ENCODE measurements around the gene TFEB. TPM values are rescaled to one million over a fixed set of nuclear protein-coding genes. Genes with fewer than 3 reads are reported as not detected.

The TFEB gene
- total RNA-seq, 1 donor = 5.1 TPM

DNA sequence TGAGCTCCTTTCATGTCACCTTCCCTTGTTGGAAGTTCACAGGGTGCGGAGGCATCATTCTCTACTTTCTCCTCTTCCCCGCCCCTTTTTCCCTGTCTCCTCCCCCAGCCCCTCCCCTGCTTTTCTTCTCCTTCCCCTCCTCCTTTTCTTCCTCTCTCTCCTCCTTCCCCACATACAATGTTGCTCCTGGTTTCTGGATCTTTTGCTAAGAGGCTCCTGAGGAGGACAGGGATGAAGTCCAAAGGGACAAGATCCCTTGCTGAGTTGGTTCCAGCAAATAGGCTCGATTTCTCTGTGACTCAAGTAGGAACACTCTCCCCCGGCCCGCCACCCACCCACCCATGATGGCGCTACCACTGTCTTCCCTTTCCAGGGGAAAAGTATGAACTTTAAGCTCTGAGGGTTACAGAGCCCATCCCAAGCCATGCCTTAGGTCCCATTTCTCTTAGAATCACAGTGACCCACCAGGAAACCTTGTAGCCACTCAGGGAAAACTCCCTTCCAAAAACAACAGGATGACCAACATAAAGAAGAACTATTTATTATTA, 852 bp upstream of the TFEB start:
- no peak overlapping the region for H3K27ac ChIP-seq (ENCODE audit: low read depth, low read length)
- H3K79me2 ChIP-seq (ENCODE audit: insufficient read depth, low read length) = peaks cover 18% of the 10 kb centered on the region
- peaks cover 18% of the 10 kb centered on the region for H3K4me1 ChIP-seq (ENCODE audit: insufficient read depth, low read length)
- H3K9me3 ChIP-seq (ENCODE audit: low read depth, low read length) = no peaks in the 10 kb centered on the region
- H3K27me3 ChIP-seq (ENCODE audit: insufficient read depth, low read length) = no peaks in the 10 kb centered on the region
- no peaks in the 10 kb centered on the region for H3K36me3 ChIP-seq (ENCODE audit: insufficient read depth, low read length)
- TF ChIP-seq, protein P1, sequence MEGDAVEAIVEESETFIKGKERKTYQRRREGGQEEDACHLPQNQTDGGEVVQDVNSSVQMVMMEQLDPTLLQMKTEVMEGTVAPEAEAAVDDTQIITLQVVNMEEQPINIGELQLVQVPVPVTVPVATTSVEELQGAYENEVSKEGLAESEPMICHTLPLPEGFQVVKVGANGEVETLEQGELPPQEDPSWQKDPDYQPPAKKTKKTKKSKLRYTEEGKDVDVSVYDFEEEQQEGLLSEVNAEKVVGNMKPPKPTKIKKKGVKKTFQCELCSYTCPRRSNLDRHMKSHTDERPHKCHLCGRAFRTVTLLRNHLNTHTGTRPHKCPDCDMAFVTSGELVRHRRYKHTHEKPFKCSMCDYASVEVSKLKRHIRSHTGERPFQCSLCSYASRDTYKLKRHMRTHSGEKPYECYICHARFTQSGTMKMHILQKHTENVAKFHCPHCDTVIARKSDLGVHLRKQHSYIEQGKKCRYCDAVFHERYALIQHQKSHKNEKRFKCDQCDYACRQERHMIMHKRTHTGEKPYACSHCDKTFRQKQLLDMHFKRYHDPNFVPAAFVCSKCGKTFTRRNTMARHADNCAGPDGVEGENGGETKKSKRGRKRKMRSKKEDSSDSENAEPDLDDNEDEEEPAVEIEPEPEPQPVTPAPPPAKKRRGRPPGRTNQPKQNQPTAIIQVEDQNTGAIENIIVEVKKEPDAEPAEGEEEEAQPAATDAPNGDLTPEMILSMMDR (IDR thresholded peaks at IDR 0.05; ENCODE audit: extremely low read depth, low read depth, low read length) = no peak
- no peak overlapping the region for H2AFZ ChIP-seq (ENCODE audit: low read length)
- DNase-seq (ENCODE audit: insufficient read length, low spot score, missing footprints) = peak; percentile 71
- peak overlapping the region; percentile 74 for H3K4me2 ChIP-seq (ENCODE audit: insufficient read depth, low read length)
- peak overlapping the region; percentile 43 for H3K4me3 ChIP-seq (ENCODE audit: insufficient read depth, low read length)
- H4K20me1 ChIP-seq (ENCODE audit: insufficient read depth, low read length) = peaks cover 12% of the 10 kb centered on the region

DNA sequence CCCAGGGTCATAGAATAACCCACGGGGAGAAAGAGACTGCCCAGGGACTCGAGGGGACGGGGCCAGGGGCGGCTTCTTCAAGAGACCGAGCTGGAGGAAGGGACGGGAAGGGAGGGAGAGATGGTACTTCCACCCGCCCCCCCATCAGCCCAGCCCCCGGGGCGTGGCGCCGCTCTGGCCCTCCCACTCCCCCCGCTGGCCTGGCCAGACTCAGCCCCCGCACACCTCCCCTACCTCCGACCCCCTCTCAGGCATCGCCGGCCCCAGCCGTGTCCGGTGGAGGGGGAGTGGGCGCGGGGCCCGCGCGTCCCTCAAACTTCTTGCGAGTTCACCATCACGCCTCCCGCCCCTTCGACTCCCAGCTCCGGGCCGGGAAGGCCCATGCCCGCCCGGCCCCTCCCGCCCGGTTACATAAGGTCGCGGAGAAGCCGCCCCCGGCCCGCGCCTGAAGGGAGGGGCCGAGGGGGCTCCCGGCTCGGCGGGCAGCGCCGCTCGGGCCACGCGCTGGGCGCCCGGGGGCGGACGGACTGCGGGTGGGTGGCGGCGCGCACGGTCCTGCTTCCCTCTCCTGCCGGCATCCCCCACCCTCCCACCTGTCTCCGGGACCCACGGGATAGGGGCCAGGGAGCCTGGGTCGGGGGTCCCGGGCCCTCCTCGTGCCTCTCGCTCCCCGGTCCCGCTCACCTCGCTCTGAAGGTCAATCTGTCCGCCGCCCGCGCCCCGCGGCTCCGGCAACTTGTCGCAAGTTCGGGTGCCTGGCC, 562 bp downstream of the TFEB start:
- H2AFZ ChIP-seq (ENCODE audit: low read length) = peak overlapping the region; percentile 51

DNA sequence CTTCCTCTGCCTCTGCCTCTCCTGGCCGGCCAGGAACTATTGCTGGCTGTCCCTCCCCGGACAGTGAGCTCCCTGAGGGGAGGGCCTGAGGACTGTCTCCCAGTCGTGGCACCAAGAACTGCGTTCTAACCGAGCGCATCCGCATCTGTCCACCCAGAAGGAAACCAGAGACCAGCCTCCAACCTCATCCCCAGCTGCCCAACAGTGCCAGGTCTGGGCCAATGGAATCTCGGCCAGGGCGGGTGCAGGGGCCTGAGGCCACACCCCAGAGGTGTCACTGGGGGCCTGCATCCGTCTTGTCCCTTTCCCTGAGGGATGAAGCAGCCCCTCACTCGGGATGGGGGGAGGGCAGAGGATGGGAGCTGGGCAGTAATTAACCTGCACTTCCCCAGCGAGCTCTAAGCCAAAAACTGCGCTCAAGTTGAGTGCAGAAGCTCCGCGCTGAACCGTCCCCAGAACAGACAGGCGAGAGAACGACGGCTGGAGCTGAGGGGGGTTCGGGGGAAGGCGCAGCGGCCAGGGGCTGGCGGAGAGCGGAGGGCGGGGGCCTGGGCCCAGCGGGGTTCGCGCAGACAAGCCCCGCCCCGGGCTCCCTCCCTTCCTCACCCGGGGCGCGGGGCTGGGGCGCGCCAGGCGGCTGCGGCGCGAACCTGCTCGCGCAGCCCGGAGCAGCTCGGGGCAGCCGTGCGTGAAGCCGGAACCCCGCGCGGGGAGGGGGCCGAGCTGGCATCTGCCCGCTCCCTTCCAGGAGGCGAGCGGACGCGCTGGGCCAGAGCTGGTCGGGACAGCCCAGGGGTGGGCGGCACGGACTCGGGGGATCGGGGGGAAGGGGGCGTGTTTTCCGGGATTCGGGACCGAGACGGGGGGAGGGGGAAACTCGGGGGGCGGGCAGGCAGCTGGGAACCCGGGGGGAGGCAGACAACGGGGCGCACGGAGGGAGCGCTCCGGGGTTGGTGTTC, 1.4 kb downstream of the TFEB start:
- no peaks in the 10 kb centered on the region for H3K27me3 ChIP-seq (ENCODE audit: insufficient read depth, low read length)
- peaks cover 30% of the 10 kb centered on the region for H3K4me1 ChIP-seq (ENCODE audit: insufficient read depth, low read length)
- H3K27ac ChIP-seq (ENCODE audit: low read depth, low read length) = peak overlapping the region; percentile 54
- no peaks in the 10 kb centered on the region for H3K36me3 ChIP-seq (ENCODE audit: insufficient read depth, low read length)
- H3K79me2 ChIP-seq (ENCODE audit: insufficient read depth, low read length) = peaks cover 31% of the 10 kb centered on the region
- peak; percentile 99 for DNase-seq (ENCODE audit: insufficient read length, low spot score, missing footprints)
- TF ChIP-seq, protein P1 (IDR thresholded peaks at IDR 0.05; ENCODE audit: extremely low read depth, low read depth, low read length) = no peak
- no peaks in the 10 kb centered on the region for H3K9me3 ChIP-seq (ENCODE audit: low read depth, low read length)
- peaks cover 17% of the 10 kb centered on the region for H4K20me1 ChIP-seq (ENCODE audit: insufficient read depth, low read length)
- H3K4me3 ChIP-seq (ENCODE audit: insufficient read depth, low read length) = peak overlapping the region; percentile 76
- H2AFZ ChIP-seq (ENCODE audit: low read length) = peak overlapping the region; percentile 92
- H3K4me2 ChIP-seq (ENCODE audit: insufficient read depth, low read length) = peak overlapping the region; percentile 85

More for the DNA sequence above, 562 bp downstream of the TFEB start:
- Histone ChIP-seq H3K36me3 (ENCODE audit: insufficient read depth, low read length) (no peaks in the 10 kb centered on the region), H3K79me2 (ENCODE audit: insufficient read depth, low read length) (peaks cover 23% of the 10 kb centered on the region), H3K4me3 (ENCODE audit: insufficient read depth, low read length) (peak overlapping the region; percentile 76), H3K4me1 (ENCODE audit: insufficient read depth, low read length) (peaks cover 30% of the 10 kb centered on the region), H4K20me1 (ENCODE audit: insufficient read depth, low read length) (peaks cover 17% of the 10 kb centered on the region), H3K9me3 (ENCODE audit: low read depth, low read length) (no peaks in the 10 kb centered on the region), H3K4me2 (ENCODE audit: insufficient read depth, low read length) (peak overlapping the region; percentile 85), H3K27me3 (ENCODE audit: insufficient read depth, low read length) (no peaks in the 10 kb centered on the region), H3K27ac (ENCODE audit: low read depth, low read length) (no peak overlapping the region)
- TF ChIP-seq, protein P1 (IDR thresholded peaks at IDR 0.05; ENCODE audit: extremely low read depth, low read depth, low read length) = no peak
- peak; percentile 99 for DNase-seq (ENCODE audit: insufficient read length, low spot score, missing footprints)

Data from osteoblast (primary cell).